DLD1 (cell line): ENCODE results near the gene RASA3.

Experiments
- in situ Hi-C: cut with HindIII; loops from 2 replicates; pipeline ENCODE4 v1.10.0; 2017; ENCODE audit warnings: low sequenced_read_pairs

RASA3 gene

DNA sequence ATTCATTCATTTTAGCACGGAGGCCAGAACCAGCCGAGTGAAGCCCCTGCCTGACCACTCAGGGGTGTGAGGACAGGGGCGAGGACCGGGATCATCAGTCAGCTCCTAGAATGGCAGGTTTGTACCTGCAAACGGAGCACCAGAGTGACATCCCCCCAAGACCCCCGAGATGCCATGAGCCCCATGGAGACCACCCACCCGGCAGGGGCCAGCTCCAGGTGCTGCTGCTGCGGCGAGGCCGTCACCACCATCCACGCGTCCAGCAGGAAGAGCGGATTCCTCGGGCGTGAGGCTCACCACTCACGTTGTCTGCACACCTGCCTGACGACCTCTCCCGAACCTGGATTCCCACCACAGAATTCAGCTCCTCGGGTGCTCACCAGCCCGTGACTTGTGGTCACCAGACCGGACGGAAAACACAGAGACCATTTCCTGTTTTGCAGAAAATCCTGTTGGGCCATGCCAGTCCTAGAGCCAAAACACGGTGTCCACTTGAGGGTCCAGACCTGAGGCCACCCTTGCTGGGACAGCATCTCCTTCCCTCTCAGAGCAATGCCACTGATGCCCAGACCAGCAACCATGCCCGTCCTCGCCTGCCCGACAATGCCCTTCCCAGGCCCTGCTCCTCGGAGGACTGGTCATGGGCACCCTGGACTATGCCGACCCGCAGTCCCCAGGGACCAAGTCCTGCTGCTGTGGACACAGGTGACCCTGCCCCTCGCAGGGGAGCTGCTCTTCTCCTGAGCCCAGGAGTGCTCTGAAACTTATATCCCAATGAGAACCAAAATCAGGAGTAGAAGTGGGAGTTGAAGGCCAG lies 74.2 kb downstream of the RASA3 start:
- in situ Hi-C loops = loop anchor here (5.0 to 10.0 kb wide), 2 partner anchors 54 to 93 kb away; no protein-coding TSS in a partner anchor

GRCh38 chr13:114057166-114058050 lies 75.0 kb downstream of the RASA3 start:
- in situ Hi-C loops = loop anchor here (5.0 to 10.0 kb wide), 2 partner anchors 55 to 93 kb away; no protein-coding TSS in a partner anchor

- in situ Hi-C loops = loop anchor here (5.0 to 10.0 kb wide), 2 partner anchors 56 to 92 kb away; no protein-coding TSS in a partner anchor
Observed at GRCh38 chr13:114056205-114057013, 76.0 kb downstream of the RASA3 start.

GRCh38 chr13:114055766-114056165 lies 76.7 kb downstream of the RASA3 start:
- in situ Hi-C loops = loop anchor here (5.0 to 10.0 kb wide), 2 partner anchors 57 to 91 kb away; no protein-coding TSS in a partner anchor

GRCh38 chr13:114054830-114055439 lies 77.5 kb downstream of the RASA3 start:
- in situ Hi-C loops = loop anchor here (5.0 to 10.0 kb wide), 2 partner anchors 57 to 90 kb away; no protein-coding TSS in a partner anchor

- in situ Hi-C loops = loop anchor here (10.0 kb wide), 1 partner anchor 89 kb away; no protein-coding TSS in a partner anchor
Observed at GRCh38 chr13:114054264-114054663, 78.2 kb downstream of the RASA3 start.

- in situ Hi-C loops = loop anchor here (10.0 kb wide), 1 partner anchor 88 kb away; no protein-coding TSS in a partner anchor
Observed at GRCh38 chr13:114053026-114053425, 79.4 kb downstream of the RASA3 start.

DNA sequence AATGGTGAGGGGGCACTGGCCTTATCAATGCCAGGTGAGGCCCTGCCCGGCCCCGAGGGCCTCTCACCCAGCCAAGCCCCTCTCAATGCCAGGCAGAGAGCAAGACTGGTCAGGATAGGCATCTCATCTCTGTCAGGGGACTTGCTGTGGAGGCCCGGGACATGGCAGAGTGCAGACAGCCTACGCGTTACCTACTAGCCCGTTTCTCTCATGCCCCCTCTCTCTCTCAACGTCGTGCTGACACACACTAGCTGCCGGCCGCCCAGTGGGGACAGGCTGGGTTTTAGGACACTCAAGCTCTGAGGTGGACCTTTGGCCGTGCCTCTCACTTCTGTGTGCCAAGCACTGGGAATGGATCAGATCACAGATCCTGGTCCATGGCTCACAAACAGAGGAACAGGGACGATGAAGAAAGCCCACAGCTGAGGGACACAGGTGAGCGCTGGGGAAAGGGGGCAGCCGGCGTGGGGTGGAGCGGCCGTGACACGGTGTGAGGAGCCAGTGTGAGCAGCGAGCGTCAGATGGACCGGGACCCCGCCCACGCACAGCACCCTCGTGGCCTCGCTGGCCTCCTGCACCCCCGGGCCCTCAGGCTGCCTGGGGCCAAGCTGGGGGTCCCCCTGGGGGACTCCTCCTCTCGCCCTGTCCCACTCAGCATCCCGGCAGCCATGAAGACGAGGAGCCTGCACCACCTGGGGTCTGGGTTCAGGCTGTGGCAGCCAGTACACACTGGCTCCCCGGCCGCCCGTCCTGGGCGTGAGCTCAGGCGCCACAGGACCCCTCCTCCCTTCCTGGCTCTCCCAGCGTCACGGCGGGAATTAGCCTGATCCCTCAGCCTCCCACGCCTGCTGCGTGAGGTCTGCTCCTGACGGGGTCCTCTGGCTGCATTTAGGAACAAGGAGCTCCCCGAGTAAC lies 81.6 kb downstream of the RASA3 start:
- in situ Hi-C loops = loop anchor here (10.0 kb wide), 1 partner anchor 86 kb away; no protein-coding TSS in a partner anchor

GRCh38 chr13:114049626-114050101 lies 82.8 kb downstream of the RASA3 start:
- in situ Hi-C loops = loop anchor here (10.0 kb wide), 1 partner anchor 85 kb away; no protein-coding TSS in a partner anchor

GRCh38 chr13:114049026-114049425 lies 83.4 kb downstream of the RASA3 start:
- in situ Hi-C loops = no loop called here

GRCh38 chr13:114048443-114048842 lies 84.0 kb downstream of the RASA3 start:
- in situ Hi-C loops = no loop called here

GRCh38 chr13:114047358-114047881 lies 85.0 kb downstream of the RASA3 start:
- in situ Hi-C loops = no loop called here

- in situ Hi-C loops = no loop called here
Observed at GRCh38 chr13:114046431-114046975, 85.9 kb downstream of the RASA3 start.

GRCh38 chr13:114045113-114045735 lies 87.2 kb downstream of the RASA3 start:
- in situ Hi-C loops = no loop called here

DNA sequence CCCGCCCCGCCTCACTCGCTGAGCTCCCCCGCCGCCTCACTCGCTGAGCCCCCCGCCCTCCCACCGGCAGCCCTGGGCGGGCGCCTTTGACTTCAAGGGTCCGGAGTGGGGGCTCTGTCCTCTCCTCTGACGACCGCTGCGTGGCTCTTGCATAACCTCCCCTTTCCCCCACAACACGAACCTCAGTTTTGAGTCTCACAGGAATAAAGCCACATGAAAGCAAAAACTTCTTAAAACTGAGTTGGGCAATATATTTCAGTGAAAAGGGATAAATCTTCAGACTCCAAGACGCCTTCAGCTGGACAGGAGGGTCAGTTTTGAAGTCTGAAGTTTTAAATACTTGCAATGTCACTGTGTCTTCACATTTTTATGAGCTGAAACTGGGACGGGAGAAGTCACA lies 87.9 kb downstream of the RASA3 start:
- in situ Hi-C loops = no loop called here

GRCh38 chr13:114043421-114044053 lies 88.9 kb downstream of the RASA3 start:
- in situ Hi-C loops = no loop called here
